Stimulated activated CD4-positive, alpha-beta T cell treated with anti-CD3 and anti-CD28 coated beads, Interleukin-1b, Interleukin-23, amount 100 ng/mL, for 24 hours (primary cell): Measurements from ENCODE around the gene NOP9.

Experiments used
- DNase-seq, 4 experiments: peaks; one replicate each; pipeline ENCODE4 v3.0.0-alpha.2; 2020; ENCODE audit warnings: low read depth in 4 of 4, low spot score in 1 of 4

The NOP9 gene

DNA sequence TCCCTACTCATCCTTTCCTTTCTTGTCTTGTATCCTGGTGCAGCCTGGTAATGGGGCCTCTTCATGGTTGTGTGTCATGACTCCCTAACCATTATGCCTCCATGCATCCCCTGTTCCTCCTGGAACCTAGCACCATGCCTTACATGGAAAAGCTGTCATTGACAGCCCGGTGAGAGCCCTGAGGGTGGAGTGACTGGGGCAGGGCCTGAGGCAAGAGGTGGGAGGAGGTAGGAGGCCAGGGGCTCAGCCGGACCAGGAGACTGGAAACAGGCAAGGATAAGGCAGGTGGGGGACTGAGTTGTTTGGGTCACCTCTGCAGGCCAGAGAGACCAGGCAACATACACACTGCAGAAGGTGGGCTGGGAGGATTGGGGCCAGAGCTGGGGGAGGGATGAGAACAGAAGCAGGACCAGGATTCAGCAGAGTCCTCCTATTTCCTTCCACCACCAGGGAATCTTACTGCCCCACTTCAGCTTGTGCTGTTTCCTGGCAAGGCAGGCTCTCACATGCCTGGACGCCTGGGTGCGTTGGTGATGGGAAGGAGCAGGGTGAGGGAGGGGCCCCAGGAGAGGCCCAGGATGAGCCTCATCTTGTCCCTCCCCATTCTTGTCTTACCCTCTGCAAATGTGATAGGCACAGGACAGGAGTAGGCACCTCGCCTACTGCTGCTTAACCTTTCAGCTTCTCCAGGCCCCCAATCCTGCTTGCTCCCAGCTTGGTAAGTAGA, 10.1 kb downstream of the NOP9 start, which contains the start of gene LTB4R2:
TSS of gene LTB4R2 (plus strand) at position 603 of the 727 bp plus-strand sequence. CDS start 525 bp downstream, outside the sequence.
- no peak for DNase-seq

DNA sequence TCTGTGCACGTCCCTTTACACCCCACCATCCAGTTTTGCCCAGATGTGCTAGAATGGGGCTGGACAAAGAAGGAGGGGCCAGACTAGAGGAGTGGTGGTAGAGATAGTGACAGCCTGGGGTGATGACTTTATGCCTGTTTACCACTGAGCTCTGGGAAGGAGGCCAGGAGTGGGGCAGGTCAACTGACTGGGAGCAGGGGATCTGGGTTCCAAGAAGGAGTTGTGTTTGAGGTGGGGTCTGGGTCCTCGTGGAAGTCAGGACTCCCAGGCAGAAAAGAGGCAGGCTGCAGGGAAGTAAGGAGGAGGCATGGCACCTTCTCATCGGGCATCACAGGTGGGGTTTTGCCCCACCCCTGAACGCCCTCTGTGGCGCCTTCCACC, 10.6 kb downstream of the NOP9 start:
- no peak for DNase-seq

DNA sequence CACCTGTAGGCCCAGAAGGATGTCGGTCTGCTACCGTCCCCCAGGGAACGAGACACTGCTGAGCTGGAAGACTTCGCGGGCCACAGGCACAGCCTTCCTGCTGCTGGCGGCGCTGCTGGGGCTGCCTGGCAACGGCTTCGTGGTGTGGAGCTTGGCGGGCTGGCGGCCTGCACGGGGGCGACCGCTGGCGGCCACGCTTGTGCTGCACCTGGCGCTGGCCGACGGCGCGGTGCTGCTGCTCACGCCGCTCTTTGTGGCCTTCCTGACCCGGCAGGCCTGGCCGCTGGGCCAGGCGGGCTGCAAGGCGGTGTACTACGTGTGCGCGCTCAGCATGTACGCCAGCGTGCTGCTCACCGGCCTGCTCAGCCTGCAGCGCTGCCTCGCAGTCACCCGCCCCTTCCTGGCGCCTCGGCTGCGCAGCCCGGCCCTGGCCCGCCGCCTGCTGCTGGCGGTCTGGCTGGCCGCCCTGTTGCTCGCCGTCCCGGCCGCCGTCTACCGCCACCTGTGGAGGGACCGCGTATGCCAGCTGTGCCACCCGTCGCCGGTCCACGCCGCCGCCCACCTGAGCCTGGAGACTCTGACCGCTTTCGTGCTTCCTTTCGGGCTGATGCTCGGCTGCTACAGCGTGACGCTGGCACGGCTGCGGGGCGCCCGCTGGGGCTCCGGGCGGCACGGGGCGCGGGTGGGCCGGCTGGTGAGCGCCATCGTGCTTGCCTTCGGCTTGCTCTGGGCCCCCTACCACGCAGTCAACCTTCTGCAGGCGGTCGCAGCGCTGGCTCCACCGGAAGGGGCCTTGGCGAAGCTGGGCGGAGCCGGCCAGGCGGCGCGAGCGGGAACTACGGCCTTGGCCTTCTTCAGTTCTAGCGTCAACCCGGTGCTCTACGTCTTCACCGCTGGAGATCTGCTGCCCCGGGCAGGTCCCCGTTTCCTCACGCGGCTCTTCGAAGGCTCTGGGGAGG, 11.3 kb downstream of the NOP9 start, which contains the start of gene LTB4R:
TSS of gene LTB4R (plus strand) at position 857 of the 959 bp plus-strand sequence. CDS start 4,150 bp downstream, outside the sequence.
- DNase-seq = peak in 1 of 4 experiments; percentile 31

DNA sequence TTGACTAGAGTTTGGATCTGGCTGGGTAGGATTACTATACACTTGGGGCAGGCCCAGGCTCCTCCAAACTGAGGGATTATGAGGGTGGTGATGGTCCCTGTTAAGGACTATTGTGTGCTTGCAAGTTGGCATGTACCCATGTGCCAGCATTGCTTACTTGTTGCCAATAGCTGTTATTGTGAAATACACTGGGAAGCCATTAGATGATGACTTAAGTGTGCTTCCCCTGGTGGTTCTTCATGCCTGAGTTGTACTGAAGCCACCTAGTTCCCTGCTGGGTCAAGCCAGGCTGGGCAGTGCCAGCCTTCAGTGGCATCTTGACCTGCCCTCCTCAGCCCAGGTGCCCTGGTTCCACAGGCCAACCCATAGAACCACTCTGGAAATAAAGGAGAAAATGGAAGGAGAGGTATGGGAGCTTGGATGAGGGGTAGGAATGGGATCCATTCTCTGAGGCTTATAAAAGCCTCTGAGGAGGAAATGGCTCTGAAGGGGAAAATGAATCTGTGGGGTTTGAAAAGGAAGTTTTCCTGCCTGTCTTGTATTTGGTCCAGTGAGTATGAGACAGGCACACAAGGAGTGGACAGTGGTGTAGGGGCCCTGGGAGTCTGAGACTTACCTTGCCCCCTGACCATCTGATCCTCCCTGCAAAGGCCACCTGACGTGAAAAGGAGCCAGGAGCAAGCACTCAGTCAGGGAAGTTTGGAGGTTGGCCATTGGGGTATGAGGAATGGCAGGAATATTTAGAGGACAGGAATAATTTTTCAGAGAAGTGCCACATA, 12.4 kb downstream of the NOP9 start:
- no peak for DNase-seq

DNA sequence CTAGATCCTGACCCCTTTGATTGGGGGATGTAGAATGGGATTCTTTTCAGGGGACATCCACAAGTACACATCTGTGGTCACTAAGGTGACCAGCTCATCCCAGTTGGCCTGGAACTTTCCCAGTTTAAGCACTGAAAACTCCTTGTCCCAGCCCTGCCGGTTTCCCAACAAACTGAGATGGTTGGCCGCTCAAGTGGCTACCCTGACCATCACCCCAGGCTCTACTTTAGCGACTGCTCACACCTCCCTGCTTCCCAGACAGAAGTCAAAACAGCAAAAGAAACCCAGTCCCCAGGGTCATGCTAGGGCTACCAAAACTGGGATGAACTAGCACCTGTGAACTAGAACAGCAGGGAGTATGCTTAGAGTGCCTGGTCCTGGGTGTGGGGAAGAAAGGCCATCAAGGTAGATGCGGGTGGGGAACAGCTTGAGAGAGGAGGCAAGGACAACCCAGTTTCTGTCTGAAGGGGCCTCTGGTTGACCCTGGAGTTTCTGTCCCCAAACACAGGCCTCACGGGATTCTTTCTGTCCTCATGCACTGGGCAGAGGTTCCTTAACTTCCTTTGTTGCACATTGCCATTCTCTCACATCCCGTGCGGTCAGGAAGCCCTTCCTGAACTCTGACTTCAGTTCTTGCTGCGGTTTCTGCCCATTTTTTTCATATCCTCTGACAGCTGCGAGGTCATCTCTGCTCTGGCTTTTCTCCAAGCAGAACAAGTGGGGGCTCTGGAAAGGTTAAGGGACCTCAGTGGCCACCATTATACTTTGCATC, 13.3 kb downstream of the NOP9 start:
- no peak for DNase-seq

DNA sequence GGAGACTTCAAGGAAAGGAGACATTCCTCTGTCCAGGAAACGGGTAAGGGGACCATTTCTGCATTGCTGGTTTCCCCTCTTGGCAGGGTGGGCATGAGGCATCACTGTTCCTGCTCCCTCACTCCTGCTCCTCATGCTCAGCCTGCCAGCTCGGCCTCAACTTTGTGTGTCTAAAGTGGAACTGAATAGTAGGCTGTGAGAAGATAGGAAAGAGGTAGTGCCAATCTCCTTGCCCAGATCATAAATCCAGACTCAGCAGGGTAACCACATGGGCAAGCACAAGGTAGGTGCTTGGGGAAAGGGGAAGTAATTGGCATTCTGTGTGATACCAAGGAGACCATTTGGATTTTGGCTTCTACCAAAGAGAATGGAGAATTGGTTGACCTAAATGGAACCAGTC, 14.3 kb downstream of the NOP9 start:
- DNase-seq = no peak

DNA sequence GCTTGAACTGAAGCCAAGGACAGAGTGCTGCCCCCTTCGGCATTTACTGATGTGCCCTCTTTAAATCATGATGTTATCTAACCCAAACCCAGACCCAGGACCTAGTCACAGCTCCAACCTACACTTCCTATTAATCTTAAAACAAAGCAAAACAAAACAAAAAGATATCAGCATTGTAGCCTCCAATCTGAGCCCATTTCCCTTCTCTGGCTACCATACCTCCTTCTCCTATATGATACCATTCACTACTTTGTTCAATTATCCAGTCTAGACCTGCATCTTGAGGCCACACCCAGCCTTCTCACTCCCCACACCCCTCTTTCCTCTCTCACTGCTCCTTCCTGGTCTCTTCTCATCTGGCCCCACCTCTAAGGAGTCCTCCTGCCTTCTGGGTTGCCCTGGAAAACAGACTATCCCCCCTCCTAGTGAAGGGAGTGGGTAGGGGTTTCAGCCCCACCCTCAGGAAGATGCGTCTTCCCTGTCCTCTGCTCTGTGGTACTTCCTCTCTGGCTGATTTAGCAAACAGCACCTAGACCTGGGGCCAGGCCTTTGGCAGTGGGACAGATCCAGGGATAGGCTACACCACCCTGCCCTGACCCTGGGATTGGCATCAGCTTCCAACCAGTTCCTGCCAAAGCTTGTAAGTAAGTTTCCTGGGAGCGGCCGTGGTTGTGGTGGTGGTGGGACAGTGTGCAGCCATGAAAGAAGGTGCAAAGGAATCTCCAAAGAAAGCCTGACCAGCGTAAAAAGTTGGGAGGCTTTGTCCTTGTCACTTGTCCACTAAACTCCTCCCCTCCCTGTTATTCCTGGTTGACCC, 14.9 kb downstream of the NOP9 start:
- no peak for DNase-seq

DNA sequence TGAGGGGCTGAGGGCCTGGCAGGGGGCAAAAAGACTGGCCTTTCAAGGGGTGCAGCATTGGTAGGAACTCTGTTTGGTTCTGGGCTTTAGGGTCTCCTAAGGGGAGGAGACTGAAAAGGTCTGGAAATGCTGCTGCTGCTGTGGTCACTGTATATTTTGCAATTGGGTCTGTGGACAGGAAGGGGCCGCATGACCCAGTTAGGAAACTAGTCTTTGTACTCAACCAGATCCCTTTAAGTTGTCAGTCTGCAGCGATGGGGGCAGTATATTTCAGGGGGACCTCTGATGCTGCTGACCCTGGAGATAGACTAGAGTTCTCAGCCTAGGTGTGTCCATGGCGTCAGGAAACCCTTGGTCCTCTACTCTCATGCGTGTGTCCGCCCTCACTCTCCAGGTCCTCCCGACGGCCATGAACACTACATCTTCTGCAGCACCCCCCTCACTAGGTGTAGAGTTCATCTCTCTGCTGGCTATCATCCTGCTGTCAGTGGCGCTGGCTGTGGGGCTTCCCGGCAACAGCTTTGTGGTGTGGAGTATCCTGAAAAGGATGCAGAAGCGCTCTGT, 15.7 kb downstream of the NOP9 start:
- DNase-seq = no peak

DNA sequence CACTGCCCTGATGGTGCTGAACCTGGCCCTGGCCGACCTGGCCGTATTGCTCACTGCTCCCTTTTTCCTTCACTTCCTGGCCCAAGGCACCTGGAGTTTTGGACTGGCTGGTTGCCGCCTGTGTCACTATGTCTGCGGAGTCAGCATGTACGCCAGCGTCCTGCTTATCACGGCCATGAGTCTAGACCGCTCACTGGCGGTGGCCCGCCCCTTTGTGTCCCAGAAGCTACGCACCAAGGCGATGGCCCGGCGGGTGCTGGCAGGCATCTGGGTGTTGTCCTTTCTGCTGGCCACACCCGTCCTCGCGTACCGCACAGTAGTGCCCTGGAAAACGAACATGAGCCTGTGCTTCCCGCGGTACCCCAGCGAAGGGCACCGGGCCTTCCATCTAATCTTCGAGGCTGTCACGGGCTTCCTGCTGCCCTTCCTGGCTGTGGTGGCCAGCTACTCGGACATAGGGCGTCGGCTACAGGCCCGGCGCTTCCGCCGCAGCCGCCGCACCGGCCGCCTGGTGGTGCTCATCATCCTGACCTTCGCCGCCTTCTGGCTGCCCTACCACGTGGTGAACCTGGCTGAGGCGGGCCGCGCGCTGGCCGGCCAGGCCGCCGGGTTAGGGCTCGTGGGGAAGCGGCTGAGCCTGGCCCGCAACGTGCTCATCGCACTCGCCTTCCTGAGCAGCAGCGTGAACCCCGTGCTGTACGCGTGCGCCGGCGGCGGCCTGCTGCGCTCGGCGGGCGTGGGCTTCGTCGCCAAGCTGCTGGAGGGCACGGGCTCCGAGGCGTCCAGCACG, 16.4 kb downstream of the NOP9 start:
- DNase-seq = no peak

DNA sequence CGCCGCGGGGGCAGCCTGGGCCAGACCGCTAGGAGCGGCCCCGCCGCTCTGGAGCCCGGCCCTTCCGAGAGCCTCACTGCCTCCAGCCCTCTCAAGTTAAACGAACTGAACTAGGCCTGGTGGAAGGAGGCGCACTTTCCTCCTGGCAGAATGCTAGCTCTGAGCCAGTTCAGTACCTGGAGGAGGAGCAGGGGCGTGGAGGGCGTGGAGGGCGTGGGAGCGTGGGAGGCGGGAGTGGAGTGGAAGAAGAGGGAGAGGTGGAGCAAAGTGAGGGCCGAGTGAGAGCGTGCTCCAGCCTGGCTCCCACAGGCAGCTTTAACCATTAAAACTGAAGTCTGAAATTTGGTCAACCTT, 16.9 kb downstream of the NOP9 start:
- no peak for DNase-seq

DNA sequence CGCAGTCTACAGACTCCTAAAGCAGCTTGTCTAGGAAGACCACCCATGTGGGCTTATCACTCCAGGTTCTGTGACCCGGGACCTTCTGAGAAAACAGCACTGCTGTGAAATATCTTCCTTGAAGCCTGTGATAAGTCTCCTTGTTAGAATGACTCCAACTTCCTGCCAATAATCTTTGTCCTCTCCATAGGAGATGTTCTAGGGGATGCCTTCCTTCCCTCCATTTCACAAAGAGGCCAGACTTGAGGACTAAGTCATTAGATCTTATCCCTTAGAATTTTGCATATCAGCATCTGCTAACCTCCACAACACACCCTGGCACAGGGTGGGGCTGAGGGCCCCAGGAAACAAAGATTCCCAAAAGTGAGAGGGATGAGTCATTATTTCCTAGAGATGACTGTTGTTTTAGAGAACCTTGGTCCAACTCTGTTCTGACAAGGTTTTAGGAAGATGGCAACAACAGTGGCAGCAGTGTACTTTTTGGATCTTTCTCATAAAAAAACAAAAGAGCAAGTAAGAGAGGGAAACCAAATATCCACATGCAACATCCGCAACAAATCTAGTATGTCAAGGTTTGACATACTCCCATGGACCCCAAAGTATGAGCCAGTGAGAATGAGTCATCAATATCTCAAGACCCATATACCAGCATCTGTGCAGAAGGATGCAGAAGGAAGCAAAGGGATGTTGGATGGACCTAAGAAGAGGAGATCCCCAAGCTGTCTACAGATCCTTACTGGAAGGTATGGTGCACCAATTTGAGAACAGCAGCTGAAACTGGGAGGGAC, 17.7 kb downstream of the NOP9 start:
- no peak for DNase-seq

DNA sequence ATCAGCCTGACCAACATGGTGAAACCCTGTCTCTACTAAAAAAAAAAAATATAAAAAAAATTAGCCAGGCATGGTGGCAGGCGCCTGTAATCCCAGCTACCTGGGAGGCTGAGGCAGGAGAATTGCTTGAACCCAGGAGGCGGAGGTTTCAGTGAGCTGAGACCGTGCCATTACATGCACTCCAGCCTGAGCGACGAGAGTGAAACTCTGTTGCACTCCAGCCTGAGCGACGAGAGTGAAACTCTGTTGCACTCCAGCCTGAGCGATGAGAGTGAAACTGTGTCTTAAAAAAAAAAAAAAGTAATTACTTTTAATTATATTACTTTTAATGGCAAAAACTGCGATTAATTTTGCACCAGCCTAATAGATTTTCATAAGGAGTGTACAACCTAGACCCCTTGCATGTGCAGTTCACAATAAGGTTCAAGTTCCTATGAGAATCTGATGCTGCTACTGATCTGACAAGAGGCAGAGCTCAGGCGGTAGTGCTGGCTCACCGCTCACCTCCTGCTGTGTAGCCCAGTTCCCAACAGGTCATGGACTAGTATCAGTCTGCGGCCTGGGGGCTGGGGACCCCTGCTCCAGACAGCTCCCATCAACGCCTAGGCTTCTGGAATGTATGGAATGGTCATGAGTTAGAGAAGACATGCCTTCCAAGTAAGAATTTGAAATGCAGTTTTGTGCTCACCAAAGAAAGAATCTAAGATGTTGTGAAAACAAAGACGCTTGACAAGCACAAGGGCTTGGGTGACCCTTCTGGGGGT, 21.7 kb downstream of the NOP9 start:
- no peak for DNase-seq

DNA sequence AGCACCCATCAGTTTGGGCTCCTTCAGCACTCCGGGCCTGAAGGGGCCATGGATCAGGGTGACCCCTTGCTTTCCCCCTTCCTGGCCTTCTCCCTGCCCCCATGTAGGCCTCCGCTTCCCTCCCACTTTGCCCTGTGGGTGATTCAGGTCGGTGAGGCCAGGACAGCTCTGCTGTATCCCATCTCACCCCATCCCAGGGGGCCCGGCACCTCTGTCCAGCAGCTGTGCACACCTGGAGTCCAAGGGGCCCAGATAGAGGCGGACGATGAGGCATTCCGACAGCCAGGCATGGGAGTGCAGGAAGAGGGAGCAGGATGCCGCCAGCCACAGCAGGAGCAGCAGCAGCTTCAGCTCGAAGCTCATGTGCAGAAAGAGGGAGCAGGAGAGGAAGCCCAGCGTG, 23.0 kb downstream of the NOP9 start:
- DNase-seq = no peak

DNA sequence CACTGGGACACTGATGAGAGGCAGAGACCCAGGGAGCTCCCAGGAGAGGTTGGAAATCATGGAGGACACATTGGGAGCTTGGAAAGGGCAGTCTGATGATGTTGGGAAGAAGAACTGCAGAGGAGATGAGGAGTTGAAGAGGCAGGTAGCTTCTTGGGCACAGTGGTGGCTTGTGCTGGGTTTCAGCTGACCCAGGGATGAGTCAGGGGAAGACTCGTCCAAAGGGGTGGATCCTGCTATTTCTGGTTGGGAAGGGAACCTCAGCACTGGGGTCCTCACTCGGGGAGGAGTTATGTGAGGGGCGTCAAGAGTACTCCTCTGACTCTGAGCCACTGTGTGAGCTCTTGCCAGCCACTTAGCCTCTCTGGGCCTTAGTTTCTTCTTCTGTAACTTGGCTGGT, 23.7 kb downstream of the NOP9 start:
- DNase-seq = no peak

DNA sequence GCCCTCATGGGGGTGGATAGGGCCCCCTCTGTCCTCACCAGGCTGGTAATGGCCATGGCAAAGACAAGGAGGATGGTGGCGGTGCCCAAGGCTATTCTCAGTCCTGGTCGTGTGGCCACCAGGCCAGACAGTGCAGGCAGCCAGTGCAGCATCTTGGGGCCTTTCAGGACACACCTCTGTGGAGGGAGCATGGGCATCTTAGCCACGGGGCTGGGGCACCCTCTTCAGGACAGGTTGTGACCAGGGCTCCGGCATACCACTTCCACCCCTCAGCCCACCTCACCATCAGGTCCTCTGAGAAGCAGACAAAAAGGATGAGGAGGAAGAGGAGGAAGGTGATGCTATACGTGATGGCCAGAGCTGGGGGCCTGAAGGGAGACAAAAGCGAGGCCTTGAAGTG, 24.4 kb downstream of the NOP9 start:
- DNase-seq = no peak

DNA sequence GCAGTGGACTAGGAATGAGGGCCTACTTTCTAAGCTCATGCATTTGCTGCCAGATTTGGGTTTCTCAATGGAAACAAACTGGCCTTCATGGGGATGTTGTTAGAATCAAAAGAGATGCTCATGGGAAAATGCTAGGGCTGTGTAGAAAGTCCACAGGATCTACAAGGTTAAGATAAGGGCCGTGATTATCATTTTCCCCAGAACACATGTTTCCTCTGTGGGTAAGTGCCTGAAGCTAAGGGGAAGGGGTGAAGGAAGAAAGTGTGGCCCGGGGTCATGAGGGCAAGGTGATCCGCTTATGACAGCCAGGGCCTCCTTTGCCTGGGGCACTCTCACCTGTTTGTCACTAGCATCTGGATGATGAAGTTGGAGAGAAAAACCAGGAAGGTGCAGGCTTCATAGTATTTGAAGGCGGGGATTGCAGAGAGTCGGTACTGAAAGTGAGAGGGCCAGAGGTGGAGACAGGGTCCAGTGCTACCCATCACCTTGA, 25.4 kb downstream of the NOP9 start:
- DNase-seq = no peak

DNA sequence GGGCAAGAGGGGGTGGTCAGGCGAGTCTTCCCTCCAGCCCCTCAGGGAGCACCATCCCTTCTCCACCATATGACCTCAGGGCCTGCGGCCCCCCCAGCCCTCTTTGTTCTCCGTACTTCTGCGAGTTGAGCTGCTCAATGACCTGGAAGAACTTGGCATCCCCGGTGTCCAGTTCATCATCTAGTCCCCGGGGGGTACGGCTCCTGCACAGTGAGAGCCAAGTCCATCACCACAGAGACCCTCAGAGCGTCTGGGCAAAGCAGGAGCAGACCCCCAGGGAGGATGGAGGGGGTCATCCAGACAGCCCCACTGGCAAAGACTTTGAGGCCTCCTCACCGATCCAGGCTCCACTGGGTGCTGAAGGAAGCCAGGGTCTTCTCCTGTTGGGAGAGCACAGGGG, 26.3 kb downstream of the NOP9 start:
- DNase-seq = no peak
